GM19238 (cell line): ENCODE data around the gene SORBS1.
A peak's percentile ranks its signal among the peaks of the same experiment; 100 is the strongest.

Experiments
- DNase-seq: peaks from one replicate; pipeline ENCODE4 v3.0.0; 2011; ENCODE audit warnings: low spot score; ENCODE audit not compliant: insufficient read length

Gene SORBS1

GRCh38 chr10:95464280-95464679 lies 96.9 kb downstream of the SORBS1 start:
- no peak for DNase-seq

DNA sequence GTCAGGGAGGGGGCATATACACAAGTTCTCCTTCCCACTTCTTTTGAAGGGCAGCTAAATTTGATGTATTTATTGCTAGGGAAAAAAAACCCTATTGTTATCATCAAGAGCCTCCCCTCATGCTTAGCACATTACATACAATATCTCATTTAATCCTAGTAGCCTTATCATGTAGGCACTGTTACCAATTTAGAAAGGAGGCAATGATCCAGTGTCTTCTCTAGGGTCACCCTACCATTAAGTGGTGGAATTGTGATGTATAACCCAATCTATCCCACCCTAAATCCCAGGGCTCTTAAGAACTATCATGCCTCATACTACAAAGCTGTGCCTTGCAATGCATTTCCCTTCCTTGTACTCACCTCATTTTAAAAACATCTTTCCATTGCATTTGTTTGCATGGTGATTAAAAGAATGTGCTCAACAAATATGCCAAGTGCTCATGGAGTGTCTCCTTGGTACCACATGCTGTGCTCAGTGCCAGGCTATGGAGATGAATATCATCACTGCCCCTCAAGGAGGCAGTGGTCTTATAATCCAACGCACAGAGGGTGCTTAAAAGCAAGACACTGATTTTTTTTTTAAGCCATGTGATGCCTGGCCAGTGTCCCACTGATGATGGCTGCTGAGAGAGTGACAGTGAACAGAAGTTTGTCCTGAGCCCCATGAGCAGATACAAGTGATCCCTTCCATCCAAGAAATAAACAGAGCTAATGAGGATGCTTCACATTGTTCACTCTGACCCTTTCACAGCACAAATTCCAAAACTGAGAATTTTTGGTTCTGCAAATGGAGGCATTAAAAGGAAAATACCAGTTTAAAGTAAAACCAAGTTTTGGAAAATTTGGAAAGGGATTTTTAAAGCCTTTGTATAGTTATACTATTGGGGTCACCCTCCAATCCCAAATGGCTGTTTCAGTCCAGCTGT lies 98.2 kb downstream of the SORBS1 start:
- DNase-seq = no peak

GRCh38 chr10:95461611-95462010 lies 99.6 kb downstream of the SORBS1 start:
- DNase-seq = no peak

DNA sequence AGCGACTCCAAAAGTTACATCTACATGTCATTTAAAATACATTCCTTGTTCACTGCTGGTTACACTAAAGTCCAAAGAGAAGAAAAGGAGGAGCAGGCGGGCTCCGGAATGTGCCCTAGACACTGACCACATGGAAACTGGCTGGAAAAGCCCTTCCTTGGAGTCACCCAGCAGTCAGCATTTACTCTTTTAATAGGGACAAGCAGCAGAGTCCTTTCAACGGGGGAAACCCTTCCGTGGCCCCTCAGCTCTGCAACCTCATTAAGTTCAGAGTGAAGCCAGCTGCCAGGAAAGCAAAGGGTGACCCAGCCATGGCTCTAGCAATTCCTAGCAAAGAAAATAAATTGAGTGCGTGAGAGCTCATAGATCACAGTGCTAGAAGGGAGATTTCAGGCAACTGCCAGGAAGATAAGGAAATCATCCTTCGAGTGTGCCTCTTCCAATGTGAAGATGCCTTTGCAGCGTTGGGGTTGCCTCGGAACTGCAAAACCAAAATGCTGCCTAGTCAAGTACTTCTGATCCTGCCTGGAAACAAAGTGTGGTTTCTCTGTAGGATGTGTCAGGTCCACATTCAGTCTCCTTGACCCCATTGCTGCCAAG lies 101.6 kb downstream of the SORBS1 start:
- no peak for DNase-seq

GRCh38 chr10:95458871-95459270 lies 102.3 kb downstream of the SORBS1 start:
- no peak for DNase-seq

- no peak for DNase-seq
Measured at GRCh38 chr10:95458014-95458413, 103.2 kb downstream of the SORBS1 start.

DNA sequence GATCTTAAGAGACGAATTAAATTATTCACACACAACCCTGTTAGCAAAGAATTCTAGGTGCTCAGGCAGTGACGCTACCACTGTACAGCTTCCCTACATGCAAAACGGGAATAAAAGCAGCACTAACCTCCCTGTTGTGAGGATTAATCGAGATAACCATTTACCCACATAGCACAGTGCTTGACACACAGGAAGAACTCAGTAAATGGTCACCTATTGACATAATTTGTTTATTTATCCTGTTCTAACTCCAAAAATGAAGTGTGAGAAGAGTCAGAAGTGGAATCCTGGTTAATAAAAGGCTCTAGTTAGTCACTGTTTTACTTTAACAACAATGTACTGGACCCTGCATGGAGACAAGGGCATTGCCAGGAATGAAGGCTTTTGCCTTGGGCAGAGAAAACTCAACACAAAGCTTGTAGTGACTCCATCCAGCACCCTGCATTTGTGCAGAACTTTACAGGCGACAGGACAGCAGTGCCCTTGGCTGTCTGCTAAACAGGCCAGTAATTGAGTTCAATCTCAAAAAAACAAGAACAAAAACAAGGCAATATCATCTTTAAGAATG lies 103.8 kb downstream of the SORBS1 start:
- no peak for DNase-seq

- DNase-seq = no peak
Measured at GRCh38 chr10:95456516-95456915, 104.7 kb downstream of the SORBS1 start.

GRCh38 chr10:95454940-95455339 lies 106.2 kb downstream of the SORBS1 start:
- DNase-seq = no peak

DNA sequence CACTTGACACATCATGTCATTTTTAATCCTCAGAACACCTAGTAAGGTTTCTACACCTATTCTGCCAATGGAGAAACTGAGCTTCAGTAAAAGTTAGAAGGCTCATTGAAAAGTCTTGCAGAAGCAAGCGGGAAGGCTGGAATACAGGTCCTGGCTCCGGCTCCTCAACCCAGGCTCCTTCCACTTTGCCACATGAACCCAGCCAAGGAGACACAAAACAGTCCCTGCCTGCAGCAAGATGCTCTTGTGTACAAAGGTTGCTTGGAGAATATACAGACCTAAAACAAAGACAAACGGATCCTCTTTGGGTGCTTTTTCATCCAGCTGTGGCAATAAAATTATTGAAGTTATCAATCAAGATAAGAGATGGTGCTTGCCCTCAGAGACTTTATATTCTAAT lies 106.8 kb downstream of the SORBS1 start:
- no peak for DNase-seq

GRCh38 chr10:95451568-95452524 lies 109.3 kb downstream of the SORBS1 start:
- DNase-seq = no peak

DNA sequence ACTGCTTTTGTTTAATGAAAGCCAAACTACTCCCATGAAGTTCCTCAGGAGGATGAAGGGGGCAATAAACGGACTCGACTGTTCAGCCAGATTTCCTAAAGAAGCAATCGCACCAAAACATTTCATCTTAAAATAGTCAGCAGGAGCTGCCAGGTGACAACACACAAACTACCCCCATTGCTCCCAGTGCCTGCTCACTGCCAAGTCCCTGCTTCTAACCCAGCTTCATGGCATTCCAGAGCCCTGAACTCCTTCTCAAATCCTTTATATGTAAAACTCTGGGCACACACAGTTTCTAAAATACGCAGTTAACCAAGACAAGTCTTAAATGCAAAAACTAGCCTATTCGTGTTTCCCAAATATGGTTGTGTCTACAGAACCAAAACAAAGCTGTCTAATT lies 110.0 kb downstream of the SORBS1 start:
- no peak for DNase-seq

GRCh38 chr10:95450188-95450587 lies 111.0 kb downstream of the SORBS1 start:
- DNase-seq = no peak

DNA sequence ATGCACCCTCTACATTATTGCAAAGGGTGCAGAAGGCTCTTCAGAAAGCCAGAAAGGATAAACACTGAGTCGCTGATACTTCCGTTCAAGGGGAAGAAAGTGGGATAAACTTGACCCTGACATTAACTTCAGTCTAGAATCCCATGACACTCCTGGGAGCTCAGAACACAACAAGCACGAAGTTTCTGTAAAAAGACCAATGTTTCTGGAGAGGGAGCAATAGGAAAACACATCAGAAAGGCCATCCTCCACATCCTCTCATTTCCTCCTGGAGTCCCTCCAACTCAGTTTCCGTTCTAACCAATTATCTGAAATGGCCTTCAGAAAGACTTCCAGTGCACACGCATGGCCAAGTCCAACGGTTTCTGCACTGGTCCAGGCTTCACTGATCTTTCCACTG lies 113.5 kb downstream of the SORBS1 start:
- no peak for DNase-seq

DNA sequence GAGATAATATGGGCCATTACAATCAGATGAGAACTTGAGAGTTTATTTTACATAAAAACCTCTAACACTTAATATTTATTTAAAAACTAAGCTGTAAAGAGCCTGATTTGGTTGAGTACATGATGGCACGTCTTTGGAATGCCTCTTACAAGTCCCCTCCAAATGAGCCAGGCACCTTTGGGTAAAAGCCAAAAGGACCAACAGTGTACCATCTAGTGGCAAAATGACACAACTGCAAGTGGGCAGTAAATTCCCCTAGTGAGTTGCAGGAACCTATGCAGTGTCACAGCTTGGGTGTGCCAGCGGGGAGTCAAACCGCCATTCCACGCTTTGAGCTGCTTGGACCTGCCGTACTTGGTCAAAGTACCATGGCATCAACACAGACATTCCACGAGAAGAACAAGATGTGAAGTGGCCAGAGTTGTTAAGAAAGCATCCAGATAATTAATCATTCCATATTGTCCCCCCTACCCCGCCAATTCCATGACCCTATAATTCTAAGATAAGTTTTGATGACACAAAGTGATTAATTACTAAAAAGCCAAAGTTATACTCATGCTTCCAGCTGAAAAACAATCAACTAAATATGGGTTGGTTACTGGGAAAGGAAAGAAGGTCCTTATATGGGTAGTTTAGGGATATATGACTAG lies 115.2 kb downstream of the SORBS1 start:
- peak; percentile 63 for DNase-seq

DNA sequence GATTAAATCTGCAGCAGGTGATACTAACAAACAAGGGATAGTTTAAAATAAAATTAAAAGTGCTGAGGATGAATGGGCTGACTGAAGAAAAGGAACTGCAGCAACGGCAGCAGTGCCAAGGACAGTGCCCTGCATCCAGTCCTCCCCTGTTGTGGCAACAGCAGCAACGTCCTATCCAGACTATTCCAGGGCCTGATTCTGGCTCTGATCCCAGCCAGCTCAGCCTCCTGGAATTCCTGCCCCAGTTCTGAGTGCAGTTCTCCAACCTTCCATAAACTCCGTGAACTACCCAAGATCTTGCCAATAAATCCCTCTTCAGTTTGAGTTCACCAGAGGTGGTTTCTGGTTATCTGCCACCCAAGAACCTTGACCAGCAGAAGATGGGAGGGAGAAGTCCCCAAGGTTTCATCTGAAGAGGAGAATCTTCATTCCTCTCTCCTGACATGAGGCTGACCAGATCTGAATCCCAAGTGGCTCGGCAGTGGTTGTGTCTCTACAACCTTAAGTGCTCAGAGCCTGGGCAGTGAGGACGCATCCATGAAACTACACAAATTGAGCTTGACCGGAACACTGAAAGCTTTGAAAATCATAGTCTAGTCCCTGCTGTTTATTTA lies 115.8 kb downstream of the SORBS1 start:
- no peak for DNase-seq

- DNase-seq = no peak
Measured at GRCh38 chr10:95444792-95445191, 116.4 kb downstream of the SORBS1 start.

GRCh38 chr10:95443636-95444035 lies 117.5 kb downstream of the SORBS1 start:
- DNase-seq = no peak

- no peak for DNase-seq
Measured at GRCh38 chr10:95442341-95442740, 118.8 kb downstream of the SORBS1 start.

DNA sequence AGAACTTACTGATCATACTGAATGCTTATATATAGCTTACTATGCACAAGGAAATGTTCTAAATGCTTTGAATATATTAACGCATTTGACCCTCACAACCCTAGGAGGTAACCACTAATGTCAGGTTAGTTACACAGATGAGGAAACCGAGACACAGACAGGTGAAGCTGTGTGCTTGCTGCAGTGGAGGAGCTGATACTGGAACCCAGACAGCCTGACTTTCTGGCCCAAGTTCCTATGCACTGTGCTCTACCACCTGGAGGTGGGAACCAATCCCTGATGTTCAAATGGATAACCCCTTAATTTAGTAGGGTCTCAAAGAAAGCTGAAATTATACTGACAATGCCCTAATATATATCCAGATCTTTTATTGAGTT lies 119.6 kb downstream of the SORBS1 start:
- DNase-seq = no peak
